NCI-H1930 (cell line): ENCODE data around the gene COIL.

Experiments
- DNase-seq, 2 experiments: peaks; one replicate each; lab custom pipeline; 2025; lab: John Stamatoyannopoulos, UW

The COIL gene

DNA sequence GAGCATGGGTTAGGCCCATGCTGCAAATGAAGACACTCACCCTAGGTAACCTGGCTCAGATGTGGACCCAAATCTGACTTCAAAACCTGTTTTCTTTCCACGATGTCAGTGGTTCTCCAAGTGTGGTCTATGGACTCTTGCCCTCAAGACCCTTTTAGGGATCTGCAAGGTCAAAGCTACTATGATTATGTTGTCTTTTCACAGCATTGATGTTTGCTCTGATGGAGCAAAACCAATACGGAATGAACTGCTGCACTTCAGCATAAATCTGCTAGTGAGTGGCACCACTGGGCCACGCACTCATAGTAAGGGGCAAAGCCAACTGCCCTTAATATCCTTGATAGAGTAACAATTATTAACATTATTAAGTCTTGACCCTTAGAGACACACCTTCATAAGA, 25.4 kb downstream of the COIL start:
- no peak for DNase-seq

DNA sequence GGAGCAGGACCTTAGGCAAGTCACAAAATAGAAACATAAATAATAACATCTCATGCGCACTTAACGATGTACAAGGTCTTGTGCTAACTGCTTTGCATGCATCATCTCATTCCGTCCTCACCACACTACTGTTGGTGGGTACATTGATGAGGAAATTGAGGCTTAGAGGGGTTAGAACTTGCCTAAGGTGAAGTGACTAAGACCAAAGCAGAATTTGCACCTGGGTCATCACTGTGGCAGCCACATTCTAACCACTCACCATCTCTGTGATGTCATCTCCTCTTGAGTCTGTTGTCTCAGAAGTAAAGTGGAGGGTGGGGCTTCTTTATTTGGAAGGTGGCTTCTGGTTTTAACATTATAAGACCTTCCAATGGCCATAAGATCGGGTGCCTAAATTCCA, 26.6 kb downstream of the COIL start:
- no peak for DNase-seq

DNA sequence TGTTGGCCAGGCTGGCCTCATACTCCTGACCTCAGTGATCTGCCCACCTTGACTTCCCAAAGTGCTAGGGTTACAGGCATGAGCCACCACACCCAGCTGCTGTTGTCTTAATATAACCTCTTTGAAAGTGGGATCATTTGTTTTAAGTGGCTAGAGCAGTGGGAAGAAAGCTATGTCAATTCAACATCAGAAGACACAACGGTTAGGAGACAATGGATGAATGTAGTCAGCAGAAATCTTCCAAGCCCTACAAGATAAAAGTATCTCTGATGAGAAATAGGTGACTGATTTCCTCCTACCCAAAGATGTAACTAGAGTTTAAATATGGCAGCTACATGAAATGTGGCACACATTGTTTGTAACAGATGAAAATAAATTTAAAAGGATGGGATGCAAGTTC, 27.0 kb downstream of the COIL start:
- no peak for DNase-seq

DNA sequence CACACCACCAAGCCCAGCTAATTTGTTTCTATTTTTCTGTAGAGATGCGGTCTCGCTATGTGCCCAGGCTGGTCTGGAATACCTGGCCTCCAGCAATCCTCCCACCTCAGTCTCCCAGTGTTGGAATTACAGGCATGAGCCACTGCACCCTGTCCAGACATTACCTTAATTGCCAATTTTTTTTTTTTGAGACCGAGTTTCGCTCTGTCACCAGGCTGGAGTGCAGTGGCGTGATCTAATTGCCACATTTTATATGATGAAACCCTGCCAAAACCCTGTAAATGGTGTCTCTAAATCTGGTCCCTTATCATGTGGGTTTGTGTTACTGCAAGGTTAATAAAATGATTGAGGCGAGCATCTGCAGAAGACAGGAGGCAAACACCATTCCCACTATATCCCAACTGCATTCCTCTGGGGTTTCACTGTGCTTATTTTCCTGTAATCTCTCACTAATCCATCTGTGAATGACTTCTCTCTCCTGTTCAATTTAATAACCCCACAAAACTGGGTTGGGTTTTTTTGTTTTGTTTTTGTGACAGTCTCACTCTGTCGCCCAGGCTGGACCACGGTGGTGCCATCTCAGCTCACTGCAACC, 27.6 kb downstream of the COIL start:
- no peak for DNase-seq

DNA sequence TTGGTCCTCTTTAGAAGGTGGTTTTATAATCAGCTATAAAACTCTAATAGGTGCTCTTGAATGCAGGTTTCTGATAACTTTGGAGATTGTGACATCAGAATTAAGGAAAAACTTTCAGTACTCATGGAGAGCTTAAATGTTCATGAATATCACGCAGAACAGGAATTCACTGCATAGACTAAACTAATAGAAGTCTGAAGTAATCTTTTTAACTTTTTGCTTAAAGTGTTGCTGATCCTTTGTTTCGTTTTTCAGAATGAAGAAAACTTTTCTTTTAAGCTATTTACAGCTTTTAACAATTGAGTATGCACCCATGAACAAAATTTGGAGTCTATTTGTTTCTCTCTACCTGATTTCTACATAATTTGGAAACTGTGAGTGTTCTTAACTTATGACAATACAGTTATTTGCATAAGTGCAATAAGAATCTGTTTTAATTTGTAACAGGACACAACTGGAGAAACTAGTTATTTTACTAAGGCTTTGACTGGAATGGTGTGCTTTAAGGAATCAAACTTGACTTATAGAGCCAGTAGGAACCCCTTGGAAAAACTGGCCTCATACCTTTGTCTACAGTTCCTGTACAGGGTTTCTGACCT, 30.0 kb downstream of the COIL start:
- DNase-seq: no peak

DNA sequence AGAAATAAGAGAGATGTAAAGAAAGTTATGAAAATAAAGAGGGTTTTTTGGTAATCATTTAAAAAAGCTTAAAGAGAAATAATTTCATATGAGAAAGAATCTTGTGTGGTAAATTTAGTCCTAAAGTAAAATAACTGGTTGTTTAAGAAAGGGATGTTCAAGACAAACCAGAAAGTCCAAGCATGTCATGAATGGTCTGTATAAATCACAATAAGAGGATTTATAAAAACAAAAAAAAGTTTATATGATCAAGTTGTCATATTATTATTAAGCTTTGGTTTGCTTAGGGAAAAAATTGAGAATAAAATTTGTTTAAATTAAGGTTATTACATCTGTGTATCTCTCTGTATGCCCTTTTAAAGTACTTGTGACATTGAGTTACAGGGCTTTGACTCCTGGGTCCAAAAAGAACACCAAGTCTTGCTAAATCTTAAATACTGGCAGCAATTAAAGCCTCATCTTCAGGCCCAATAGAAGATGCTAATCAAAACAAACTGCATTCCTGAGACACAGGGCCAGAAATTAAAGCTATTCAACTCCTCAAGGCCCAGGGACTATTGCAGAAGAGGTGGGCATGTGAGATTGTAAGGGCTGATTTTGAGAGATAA, 31.4 kb downstream of the COIL start:
- no peak for DNase-seq

DNA sequence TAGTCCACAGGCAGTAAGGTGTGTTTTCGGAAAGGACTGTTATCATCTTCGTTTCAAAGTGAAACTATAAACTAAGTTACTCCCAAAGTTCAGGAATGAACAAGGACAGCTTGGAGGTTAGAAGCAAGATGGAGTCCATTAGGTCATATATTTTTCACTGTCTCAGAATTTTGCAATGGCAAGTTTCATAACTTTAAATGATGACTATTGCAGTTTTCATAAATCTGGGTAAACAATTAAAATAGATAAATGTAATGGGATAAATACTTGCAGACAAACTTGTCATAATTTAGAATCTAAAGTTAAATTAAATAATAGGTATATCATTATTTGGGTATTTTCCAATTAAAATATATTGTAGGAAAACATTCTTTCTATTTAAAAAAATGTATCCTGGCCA, 32.3 kb downstream of the COIL start:
- DNase-seq: no peak

DNA sequence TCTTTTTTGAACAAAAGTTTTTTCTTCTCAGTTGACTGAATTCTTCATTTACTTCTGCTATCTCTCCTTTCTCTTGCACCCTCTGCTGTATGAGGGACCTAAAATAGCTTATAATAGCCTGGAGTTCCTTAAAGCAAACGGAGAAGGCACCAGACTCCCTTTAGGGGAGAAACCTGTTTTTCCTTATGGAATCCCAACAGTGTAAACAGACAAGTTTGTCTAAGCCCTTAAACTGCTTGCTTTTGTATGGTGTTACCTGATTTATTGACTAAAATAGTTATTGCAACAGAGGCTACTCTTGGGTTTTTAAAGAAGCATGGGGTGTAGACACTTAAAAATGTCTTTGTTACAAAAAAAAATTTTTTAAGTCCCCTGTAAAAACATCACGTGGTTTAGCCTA, 34.1 kb downstream of the COIL start:
- DNase-seq: no peak

DNA sequence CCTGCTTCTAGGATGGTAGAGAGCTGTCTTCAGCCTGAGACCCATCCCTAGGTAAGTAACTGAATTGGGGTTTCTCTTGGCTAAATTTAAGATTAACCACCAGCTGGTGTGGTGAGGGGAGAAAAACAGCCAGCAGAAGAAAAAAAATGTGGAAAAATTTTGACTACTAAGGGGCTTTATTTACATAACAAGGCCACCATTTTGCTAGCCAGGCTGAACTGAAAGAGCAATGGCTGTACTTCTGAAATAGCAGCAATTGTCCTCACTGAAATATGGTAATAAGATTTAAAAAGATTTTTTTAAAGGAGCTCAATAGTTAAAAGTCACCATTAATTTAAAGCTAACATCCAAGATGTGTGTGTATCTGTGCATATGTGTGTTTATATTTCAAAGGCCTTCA, 34.6 kb downstream of the COIL start:
- no peak for DNase-seq

DNA sequence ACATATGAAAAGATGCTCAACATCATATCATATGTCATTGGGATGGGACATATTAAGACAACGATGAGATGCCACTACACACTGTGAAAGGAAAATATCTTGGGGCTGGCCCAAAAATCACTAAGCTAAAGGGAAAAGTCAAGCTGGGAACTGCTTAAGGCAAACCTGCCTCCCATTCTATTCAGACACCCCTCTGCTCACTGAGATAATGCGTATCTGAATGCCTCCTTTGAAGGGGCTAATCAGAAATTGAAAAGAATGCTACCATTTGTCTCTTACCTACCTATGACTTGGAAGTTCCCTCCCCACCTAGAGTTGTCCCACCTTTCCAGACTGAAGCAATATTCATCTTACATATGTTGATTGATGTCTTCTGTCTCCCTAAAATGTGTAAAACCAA, 35.8 kb downstream of the COIL start:
- DNase-seq: no peak

DNA sequence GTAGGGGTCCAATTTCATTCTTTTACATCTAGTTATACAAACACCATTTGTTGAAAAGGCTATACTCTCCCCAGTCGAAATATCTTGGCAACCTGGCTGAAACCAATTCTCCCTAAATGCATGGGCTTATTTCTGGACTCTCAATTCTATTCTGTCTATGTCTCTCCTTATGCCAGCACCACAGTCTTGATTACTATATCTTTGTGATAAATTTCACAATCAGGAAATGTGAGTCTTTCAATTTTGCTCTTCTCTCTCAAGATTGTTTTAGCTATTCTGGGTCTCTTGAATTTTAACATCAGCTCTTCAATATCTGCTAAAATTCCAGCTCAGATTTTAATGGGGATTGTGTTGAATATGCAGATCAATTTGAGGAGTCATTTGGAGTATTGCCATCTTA, 41.1 kb downstream of the COIL start:
- no peak for DNase-seq

DNA sequence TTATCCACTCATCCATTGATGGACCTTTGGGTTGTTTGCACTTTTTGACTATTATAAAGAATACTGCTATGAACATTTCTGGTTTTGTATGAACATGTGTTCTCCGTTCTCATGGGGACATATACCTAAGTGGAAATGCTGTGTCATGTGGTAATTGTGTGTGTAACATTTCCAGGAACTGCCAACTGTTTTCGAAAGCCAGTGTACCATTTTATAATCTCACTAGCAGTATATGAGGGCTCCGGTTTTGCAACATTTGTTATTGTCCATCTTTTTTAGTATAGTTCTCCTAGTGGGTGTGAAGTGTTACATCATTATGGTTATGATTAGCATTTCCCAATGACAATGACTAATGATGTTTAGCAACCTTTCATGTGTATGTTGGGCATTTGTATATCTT, 41.9 kb downstream of the COIL start:
- DNase-seq: no peak

DNA sequence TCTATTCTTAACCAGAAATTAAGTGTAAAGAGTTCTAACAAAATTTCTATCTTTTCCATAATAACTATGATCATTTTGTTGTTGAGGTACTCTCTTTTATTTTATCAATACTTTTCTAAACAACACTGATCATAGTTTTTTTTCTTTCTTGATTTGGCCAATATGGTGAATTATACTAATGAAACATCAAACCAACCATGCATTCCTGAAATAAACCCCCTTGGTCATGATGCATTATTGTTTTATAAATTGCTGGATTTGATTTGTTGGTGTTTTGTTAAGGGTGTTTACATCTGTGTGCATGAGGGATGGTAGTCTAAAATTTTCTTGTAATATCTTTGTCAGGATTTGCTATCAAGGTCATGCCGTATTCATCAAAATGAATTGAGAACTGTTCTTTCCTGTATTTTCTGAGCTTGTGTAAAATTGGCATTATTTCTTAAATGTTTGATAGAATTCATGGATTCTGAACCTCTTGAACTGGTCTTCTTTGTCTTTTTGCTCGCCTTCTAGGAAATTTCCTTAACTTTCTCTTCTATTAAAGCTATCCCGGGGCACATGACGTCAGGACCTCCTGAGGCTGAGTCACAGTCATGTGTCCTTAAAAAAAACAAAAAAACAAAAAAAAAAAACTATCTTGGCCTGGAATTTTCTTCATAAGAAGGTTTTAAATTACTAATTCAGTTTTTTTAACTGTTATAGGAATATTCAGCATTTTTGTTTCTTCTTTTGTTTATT, 43.1 kb downstream of the COIL start:
- DNase-seq: no peak

DNA sequence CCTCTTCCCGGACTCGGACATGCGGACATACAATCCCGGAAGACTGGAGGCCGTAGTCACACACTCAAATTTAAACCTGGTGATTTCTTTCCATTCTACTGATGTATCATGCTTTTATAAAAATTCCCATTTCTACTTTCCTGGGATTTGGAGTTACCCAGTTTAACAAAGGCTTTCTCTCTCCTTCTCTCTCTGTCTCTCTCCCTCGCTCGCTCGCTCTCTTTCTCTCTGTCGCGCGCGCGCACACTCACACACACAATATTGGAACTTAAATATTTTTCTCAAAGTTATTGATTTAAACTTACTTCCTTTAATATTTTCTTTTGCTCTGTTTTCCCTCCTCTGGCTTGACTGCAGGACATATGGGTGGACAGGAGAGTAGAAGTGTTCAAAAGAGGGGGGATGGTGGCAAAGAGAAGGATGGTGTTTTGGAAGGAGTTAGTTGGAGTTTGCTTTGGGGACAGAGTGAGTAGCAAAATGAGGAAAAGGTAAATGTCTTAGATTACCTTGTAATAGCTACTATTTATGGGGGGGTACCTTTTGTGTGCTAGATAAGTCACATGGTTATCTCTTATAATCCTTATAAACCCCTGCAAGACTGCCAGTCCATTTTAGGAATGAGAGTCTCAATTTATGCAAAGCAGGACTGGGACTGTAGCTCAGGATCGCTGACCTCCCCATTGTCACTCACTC, 46.1 kb downstream of the COIL start:
- DNase-seq: no peak

DNA sequence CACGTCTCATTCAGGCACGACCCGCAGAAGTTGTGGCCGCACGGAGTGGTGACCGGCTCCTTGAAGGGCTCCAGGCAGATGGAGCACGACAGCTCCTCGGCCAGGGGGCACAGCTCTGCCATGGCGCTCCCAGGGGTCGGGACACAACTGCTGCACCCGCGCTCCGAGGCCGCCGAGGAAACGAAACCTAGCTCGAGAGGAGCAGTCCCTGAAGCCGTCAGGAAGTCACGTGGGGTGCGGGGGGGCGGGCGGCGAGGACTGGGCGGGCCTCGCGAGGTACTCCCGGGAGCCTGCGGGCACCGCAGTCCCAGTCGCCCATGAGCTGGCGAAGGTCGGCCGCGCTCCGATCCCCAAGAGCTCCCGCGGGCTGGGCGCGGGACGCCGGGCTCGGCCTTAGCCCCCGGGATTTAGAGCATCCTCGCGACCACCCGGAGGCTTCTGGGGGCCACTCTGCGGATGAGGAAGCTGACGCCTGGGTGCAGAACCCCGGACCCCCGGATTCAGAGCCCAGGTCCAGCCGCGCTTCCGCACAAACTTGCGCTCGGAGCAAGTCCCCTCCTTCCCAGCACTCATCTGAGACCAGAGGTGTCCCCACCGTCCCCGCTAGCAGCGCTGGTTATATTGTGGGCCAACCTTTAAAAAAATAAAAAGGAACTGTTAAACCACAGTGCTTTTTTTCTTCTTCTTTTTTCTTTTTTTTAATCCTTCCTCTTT, 46.8 kb downstream of the COIL start, which contains the start of gene TRIM25:
TRIM25 (minus strand) TSS at position 183 of the 714 bp plus-strand sequence; CDS start at position 122, 61 bp downstream.
- DNase-seq: peak; percentile 70

DNA sequence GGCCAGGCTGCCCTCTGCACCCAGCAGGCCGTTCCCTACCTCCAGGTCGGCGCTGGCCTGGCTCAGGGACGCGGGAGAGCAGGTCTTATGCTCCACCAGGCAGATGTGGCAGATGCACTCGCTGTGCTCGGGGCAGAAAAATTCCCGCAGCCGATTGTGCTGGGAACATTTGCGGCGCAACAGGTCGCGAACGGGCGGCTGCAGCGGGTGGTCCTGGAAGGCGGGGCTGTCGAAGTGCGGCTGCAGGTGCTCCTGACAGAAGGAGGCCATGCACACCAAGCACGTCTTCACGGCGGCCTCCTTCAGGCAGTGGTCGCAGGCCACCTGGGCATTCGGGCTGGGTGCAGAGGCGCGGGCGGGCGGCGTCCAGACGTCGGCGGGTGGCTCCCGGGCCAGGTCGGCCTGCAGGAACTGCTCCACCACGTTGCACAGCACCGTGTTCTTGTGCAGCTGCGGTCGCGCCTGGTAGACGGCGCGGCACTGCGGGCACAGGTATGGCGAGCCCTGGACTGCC, 47.4 kb downstream of the COIL start:
- DNase-seq: no peak

DNA sequence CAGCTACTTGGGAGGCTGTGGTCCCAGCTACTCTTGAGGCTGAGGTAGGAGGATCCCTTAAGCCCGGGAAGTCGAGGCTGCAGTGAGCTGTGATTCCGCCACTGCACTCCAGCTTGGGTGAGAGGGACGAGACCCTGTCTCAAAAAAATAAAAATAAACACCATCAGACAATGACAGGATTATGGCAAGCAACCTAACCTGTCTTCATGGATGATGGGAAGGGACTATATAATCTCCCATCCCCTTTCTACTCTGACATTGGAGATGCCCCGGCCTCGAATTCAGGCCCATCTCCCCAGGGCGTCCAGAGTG, 47.9 kb downstream of the COIL start:
- no peak for DNase-seq

DNA sequence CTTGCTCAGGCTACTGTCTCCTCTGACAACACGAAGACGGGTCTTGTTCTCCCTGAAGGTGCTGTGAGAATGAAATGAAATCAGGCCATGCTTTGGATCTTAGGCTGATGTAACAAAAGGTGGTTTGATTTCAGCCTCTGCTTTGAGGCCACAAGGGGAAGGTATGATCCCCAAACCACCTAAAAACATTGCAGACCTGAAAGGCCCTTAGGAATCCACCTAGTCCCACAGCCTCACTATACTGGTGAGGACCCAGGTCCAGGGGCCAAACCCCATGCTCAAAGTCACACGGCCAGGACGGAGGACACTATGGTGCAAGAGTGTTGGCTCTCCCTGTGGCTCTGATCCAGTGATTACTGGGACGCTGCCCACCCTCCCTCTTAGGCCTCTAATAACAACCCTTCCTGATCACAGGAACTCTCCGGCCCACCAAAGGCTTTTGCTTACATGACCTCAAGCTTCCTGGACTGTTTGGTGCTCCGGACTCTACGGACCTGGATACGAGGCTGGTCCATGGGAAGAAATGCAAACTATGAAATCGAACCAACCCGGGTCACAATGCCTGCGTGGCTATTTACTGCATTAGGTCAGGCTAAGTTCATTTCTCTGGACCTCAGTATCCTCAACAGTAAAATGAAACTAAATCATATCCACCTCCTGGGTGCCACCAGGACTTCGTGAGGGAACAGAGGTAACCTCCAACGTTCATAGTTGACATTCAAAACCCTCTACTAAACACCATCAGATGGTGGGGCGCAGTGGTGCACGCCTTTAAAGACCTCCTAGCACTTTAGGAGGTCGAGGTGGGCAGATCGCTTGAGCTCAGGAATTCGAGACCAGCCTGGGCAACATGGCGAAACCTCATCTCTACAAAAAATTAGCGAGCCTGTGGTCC, 48.5 kb downstream of the COIL start:
- DNase-seq: no peak

DNA sequence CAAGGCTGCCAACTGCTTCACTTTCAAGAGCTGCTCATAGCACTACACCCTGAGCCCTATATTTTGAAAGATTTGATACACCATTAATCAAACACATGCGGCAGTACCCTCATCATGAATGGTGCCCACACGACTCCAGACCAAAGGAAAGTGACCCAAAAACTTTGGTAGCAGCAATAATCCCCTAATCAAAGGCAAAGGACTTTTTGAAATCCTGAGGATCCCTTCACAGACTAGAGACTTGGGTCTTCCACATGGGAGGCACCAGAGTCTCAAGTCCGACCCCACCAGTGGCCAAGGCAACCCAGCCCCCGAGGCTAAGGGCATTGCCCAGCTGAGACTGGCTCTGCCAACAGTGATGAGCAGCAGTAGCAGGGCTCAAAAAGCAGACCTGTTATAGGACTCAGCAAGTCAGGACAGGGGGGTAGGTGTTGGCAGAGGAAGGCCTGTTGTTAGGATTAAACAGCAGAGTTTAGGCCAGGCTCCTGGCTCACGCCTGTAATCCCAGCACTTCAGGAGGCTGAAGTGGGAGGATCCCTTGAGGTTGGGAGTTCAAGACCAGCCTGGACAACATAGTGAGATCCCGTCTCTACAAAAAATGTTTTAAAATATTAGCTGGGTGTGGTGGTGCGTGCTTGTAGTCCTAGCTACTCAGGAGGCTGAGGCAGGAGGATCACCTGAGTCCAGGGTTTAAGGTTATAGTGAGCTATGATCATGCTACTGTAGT, 50.2 kb downstream of the COIL start:
- no peak for DNase-seq
